HAP-1 (cell line): ENCODE measurements around the gene LYRM1.

Experiments used
- DNase-seq, 2 experiments: peaks; one replicate each; pipeline ENCODE4 v3.0.0-alpha.2; 2016 to 2020; ENCODE audit warnings: low spot score in 2 of 2
- H3K27me3 ChIP-seq: fragments of 250-450 bp; sonication (Bioruptor Pico); 2 replicates; pipeline ENCODE4 v1.5.1; 2020; ENCODE audit warnings: low read depth, mild to moderate bottlenecking, moderate library complexity
- H3K36me3 ChIP-seq: fragments of 250-450 bp; sonication (Bioruptor Pico); replicated peaks from 2 replicates; pipeline ENCODE4 v1.5.1; 2020; ENCODE audit warnings: mild to moderate bottlenecking
- H3K4me1 ChIP-seq: fragments of 250-450 bp; sonication (Bioruptor Pico); 2 replicates; pipeline ENCODE4 v1.5.1; 2020; ENCODE audit warnings: mild to moderate bottlenecking
- H3K4me3 ChIP-seq: fragments of 250-450 bp; sonication (Bioruptor Pico); 2 replicates; pipeline ENCODE4 v1.5.1; 2020; ENCODE audit warnings: mild to moderate bottlenecking, moderate library complexity
- H3K9me3 ChIP-seq: fragments of 250-450 bp; sonication (Bioruptor Pico); 2 replicates; pipeline ENCODE4 v1.5.1; 2020; ENCODE audit warnings: mild to moderate bottlenecking, moderate library complexity
- in situ Hi-C: fragments of 300-500 bp; cut with MboI; formaldehyde crosslinking; loops from 3 replicates; pipeline ENCODE4 v1.14.3; 2020; ENCODE audit warnings: low sequenced_read_pairs, inconsistent platforms, mixed read lengths

The LYRM1 gene

GRCh38 chr16:20901436-20902112 lies 1.0 kb downstream of the LYRM1 start:
- in situ Hi-C loops: no loop called here
- H3K4me1 ChIP-seq: peaks cover 35% of the 10 kb centered on the region
- DNase-seq: peak in 1 of 2 experiments; percentile 58

DNA sequence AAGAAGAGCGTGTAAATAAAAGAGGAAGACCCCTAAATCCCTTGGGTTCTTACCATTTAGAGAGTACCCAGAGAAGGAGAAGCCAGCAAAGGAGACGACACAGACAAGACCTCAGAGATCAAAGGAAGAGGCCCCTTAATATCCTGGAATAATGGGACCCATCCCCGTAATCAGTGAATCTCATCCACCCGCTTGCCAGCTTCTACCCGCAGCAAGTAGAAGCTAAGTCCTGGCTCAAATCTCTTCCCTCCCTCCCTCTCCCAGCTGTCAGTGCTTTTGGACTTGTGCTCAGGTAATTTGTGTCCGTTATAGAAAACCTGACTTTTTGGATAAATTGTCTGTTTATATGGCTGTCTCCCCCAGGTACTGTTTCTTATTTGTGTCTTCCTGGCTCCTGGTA lies 1.9 kb downstream of the LYRM1 start:
- Histone ChIP-seq H3K9me3 (no peaks in the 10 kb centered on the region), H3K4me1 (peaks cover 34% of the 10 kb centered on the region), H3K36me3 (no peaks in the 10 kb centered on the region), H3K27me3 (no peaks in the 10 kb centered on the region), H3K4me3 (no peak overlapping the region)
- in situ Hi-C loops: no loop called here
- DNase-seq: no peak

More at GRCh38 chr16:20901436-20902112, 1.0 kb downstream of the LYRM1 start:
- no peaks in the 10 kb centered on the region for H3K27me3 ChIP-seq
- H3K4me3 ChIP-seq: peak overlapping the region; percentile 71
- no peaks in the 10 kb centered on the region for H3K9me3 ChIP-seq
- H3K36me3 ChIP-seq: no peaks in the 10 kb centered on the region

DNA sequence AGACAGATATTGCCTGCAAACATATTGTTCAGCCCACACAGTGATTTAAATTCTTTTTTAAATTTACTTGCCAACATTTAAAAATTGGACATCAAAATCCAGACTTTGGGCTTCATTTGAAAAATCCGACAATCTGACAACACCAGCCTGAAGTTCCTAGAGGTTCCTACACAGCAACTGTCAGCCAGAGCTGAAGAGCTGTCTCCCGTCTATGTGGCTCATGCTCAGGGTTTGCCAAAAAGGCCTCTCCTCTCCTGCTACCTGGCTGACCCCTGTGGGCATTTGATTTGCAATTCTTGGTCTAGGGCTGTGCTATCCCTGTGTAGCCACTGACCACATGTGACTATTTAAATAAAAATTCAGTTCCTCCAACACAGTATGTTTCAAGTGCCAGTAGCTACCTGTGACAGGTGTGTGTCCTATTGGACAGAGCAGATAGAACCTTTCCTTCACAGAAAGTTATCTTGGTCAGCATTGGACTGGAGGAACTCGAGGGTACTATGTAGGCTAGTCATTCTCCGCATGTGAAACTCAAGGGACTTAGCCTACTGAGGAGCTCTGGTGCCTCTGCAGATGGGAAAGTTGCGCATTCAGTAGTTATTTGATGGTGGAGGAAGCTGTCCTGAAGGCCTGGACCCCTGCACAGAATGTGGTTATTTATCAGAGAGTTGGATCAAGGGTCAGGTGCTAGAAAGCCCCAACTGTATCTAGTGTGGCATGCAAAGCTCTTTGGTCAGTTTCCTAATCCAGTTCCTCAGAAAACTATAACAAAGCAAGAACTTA lies 2.7 kb downstream of the LYRM1 start:
- no peak for DNase-seq
- Histone ChIP-seq H3K4me3 (no peak overlapping the region), H3K27me3 (no peaks in the 10 kb centered on the region), H3K36me3 (no peaks in the 10 kb centered on the region), H3K9me3 (no peaks in the 10 kb centered on the region), H3K4me1 (peaks cover 34% of the 10 kb centered on the region)
- in situ Hi-C loops: no loop called here

- Histone ChIP-seq H3K36me3 (no peaks in the 10 kb centered on the region), H3K4me3 (no peak overlapping the region), H3K9me3 (no peaks in the 10 kb centered on the region), H3K27me3 (no peaks in the 10 kb centered on the region), H3K4me1 (peaks cover 34% of the 10 kb centered on the region)
- DNase-seq: no peak
- in situ Hi-C loops: no loop called here
Observed at GRCh38 chr16:20903899-20904506, 3.4 kb downstream of the LYRM1 start.

- no peaks in the 10 kb centered on the region for H3K36me3 ChIP-seq
- peaks cover 34% of the 10 kb centered on the region for H3K4me1 ChIP-seq
- in situ Hi-C loops: no loop called here
- H3K4me3 ChIP-seq: no peak overlapping the region
- peak; percentile 22 to 72 for DNase-seq
- no peaks in the 10 kb centered on the region for H3K9me3 ChIP-seq
- H3K27me3 ChIP-seq: no peaks in the 10 kb centered on the region
Observed at GRCh38 chr16:20904507-20905081, 4.0 kb downstream of the LYRM1 start.

GRCh38 chr16:20905576-20905975 lies 5.0 kb downstream of the LYRM1 start:
- Histone ChIP-seq H3K9me3 (no peaks in the 10 kb centered on the region), H3K27me3 (no peaks in the 10 kb centered on the region), H3K36me3 (no peaks in the 10 kb centered on the region), H3K4me1 (peaks cover 34% of the 10 kb centered on the region), H3K4me3 (no peak overlapping the region)
- DNase-seq: no peak
- in situ Hi-C loops: no loop called here

GRCh38 chr16:20906341-20907255 lies 6.0 kb downstream of the LYRM1 start:
- no peaks in the 10 kb centered on the region for H3K27me3 ChIP-seq
- peaks cover 31% of the 10 kb centered on the region for H3K4me1 ChIP-seq
- in situ Hi-C loops: no loop called here
- H3K9me3 ChIP-seq: no peaks in the 10 kb centered on the region
- no peaks in the 10 kb centered on the region for H3K36me3 ChIP-seq
- no peak overlapping the region for H3K4me3 ChIP-seq
- no peak for DNase-seq

DNA sequence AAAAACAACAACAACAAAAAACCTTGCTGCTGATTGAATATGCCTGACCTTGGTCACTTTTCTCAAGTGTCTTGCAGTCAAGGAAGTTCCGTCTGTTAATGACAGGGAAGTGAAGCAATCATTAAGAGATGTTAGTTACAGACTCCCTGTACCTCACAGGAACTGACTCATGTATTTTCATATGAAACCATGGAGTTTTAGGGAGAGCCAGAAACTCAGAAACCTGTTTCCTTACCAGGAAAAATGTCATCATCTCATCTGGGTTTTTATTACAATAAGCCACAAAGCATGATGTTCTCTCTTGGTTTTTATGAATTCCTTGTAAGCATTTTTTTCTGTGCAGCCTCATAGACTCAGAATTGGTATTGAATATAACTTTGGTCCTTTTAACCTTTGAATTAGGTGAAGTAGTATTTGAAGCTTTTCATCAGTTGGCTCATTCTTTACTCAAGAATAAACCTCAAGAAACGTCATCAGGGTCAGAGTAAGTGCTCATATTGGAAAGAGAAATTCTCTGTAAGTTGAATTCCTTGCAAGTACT lies 10.3 kb downstream of the LYRM1 start:
- in situ Hi-C loops: no loop called here
- Histone ChIP-seq H3K9me3 (no peaks in the 10 kb centered on the region), H3K36me3 (no peaks in the 10 kb centered on the region), H3K4me3 (no peak overlapping the region), H3K4me1 (peaks cover 6% of the 10 kb centered on the region), H3K27me3 (no peaks in the 10 kb centered on the region)
- DNase-seq: no peak

DNA sequence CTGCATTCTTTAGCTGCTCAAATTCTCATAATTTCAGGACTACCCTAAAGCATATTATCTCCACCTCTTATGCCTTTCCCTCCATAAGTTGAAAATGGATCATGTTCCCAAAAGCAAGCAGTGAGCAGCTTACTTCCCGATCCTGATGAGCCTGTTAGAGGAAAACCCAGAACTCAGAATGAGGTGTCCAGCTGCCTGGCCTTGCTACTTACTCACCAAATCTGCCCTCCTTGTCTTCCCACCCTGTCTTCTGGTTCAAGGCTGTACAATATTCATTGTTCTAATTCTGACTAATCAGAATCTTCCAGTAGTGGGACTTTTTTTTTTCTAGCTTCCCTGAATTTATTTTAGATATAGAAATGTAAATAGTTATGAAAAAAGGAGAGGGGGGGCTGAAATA lies 10.8 kb downstream of the LYRM1 start:
- DNase-seq: no peak
- Histone ChIP-seq H3K27me3 (no peaks in the 10 kb centered on the region), H3K4me1 (peaks cover 6% of the 10 kb centered on the region), H3K36me3 (no peaks in the 10 kb centered on the region), H3K4me3 (no peak overlapping the region), H3K9me3 (no peaks in the 10 kb centered on the region)
- in situ Hi-C loops: no loop called here

DNA sequence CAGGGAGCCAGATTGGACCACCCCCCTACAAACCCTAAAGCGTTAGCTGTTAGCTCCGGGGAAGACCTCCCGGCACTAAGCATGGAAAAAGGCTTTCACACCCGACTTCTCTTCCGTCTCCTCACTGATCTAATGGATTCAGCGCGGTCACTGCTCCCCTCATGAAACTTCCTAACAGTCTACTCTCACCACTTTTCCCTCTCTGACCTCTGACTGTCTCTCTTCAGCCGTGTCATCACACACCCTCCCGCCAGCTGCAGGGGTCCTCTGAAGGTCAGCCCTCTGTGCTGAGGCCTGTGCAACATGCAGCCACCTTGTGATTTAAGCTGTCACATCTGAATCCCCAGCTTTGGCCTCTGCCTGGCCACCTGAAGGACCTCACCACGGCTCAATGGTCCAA lies 15.7 kb downstream of the LYRM1 start:
- H3K9me3 ChIP-seq: no peaks in the 10 kb centered on the region
- no peaks in the 10 kb centered on the region for H3K36me3 ChIP-seq
- in situ Hi-C loops: no loop called here
- H3K4me1 ChIP-seq: peaks cover 31% of the 10 kb centered on the region
- DNase-seq: no peak
- no peaks in the 10 kb centered on the region for H3K27me3 ChIP-seq
- H3K4me3 ChIP-seq: no peak overlapping the region

DNA sequence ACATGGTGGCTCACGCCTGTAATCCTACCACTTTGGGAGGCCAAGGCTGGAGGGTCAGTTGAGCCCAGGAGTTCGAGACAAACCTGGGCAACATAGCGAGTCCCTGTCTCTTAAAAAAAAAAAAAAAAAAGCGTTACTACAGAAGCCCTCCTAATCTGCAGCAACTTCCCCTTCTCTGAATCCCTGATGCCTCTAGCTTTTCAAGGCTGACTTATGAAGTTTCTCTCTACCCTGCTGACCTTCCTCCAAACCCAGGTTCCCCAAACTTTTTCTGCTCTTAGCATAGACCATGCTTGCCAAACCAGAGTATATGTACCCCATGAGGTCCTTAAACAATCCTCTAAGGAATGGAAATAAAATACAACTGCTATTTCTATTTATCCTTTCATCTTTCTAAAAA lies 16.4 kb downstream of the LYRM1 start:
- no peaks in the 10 kb centered on the region for H3K9me3 ChIP-seq
- H3K27me3 ChIP-seq: no peaks in the 10 kb centered on the region
- H3K36me3 ChIP-seq: no peaks in the 10 kb centered on the region
- H3K4me1 ChIP-seq: peaks cover 31% of the 10 kb centered on the region
- in situ Hi-C loops: no loop called here
- no peak for DNase-seq
- H3K4me3 ChIP-seq: no peak overlapping the region

- DNase-seq: peak; percentile 64 to 78
- Histone ChIP-seq H3K4me1 (peaks cover 28% of the 10 kb centered on the region), H3K4me3 (no peak overlapping the region), H3K36me3 (no peaks in the 10 kb centered on the region), H3K9me3 (no peaks in the 10 kb centered on the region), H3K27me3 (no peaks in the 10 kb centered on the region)
- in situ Hi-C loops: no loop called here
Observed at GRCh38 chr16:20918486-20919239, 18.1 kb downstream of the LYRM1 start.
